Stimulated activated naive CD4-positive, alpha-beta T cell (primary cell): ENCODE results near the gene PLA2G4A.

Source experiments
- DNase-seq, 6 experiments: peaks; one replicate each; lab custom pipeline; 2025; lab: John Stamatoyannopoulos, UW

The PLA2G4A gene

GRCh38 chr1:186977266-186977957 is 148.7 kb downstream of the PLA2G4A start:
- DNase-seq, result no peak

GRCh38 chr1:186978596-186979556 is 150.1 kb downstream of the PLA2G4A start:
- no peak for DNase-seq

GRCh38 chr1:186980400-186980799 is 151.7 kb downstream of the PLA2G4A start:
- DNase-seq, result no peak

DNA sequence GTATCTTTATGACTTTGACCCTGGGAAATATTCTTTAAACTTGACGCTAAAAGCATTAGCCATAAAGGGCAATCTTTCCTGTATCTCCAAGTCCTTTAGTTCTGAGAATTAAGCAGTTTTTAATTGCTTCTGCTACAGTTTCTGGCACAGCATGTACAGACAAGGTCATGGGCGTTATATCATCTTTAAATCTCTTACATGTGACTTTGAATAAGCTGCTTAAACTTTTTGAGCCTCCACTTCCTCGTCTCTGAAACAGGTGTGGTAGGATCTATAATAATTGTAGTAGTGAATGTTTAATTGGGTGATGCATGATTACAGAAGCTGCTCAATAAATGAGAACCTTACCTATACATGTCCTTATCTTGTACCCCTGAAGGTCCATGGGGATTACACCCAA is 153.4 kb downstream of the PLA2G4A start:
- no peak for DNase-seq

DNA sequence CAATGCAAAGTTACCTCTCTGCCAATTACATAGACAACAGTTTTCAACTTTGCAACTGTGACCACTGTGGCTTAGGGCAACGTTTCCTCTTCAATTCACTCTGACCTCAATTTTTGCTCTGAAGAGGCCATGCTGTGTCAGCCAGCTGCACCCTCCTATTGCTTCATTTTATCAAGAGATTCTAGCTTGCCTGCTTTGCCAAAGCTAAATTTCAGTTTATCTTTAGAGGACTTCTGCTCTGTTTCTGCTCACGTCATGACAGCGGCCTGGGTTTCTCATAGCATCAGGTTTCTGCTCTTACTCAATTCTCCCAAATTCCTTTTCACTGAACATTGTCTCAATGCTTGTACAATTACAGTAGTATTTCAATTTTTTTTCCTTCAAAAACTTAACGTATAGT is 154.6 kb downstream of the PLA2G4A start:
- DNase-seq, result no peak

DNA sequence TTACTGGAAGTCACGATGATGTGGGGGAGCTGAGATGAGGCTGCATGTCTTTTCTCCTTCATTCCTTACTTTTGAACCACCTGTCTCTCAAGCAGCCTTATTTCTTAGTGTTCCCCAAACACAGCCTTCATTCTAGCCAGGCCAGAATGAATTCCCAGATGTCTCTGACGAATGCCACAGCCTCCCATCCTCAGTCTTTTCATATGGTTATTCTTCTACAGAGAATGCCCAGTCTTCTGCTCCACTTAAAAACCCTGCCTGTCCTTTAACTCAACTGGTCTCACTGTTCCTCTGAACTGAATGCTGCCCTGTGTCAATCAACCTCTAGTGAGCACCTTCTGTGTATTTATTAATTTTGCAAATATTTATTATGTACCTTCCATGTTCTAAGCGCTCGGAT is 156.2 kb downstream of the PLA2G4A start:
- no peak for DNase-seq

DNA sequence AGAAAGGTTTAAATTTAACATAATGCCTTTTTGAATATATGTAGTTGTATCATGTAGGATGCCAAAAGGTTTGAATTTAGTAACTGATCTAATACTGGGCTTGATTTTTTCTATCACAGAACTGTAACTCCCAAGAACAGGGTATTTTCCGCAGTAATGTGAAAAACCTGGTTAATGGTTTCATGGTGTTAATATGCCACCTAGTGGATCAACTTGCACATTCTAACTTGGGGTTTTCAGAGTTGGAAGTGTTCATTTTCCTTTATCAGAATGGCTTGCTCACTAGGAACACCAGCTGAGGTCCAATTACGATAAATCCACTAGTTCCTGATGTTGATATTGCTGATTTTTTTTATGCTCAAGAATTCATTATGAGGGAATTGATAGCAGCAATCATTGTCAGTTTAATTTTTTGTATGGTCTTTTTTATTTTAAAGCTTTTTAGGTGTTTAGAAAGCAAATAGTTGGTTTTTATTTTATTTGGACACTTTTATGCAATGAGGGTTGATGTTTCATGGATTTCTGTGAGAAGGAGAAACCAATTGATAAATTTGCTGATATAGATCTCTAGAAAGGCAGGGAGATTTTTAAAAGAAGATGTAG is 157.2 kb downstream of the PLA2G4A start:
- peak in 3 of 6 experiments; percentile 6 to 42 (median 32) for DNase-seq

- no peak for DNase-seq
Observed at GRCh38 chr1:186987065-186987464, 158.3 kb downstream of the PLA2G4A start.

DNA sequence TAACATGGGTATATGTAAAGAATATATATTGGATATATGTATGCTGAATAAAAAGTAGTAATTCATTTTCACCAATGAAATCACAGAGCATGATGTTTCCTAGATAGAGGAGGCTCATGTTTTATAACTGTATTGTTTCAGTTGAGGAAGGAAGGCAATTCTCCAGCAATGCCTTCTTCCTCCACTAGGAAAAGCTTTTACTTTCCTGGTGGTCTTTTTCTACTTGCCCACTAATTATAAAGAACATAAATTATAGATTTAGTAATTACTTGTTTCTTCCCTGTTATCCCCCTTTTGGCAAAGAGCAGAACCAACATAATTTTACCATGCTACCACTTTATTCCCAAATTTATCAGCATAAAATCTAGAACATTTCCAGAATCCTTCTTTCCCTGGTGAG is 159.0 kb downstream of the PLA2G4A start:
- no peak for DNase-seq

DNA sequence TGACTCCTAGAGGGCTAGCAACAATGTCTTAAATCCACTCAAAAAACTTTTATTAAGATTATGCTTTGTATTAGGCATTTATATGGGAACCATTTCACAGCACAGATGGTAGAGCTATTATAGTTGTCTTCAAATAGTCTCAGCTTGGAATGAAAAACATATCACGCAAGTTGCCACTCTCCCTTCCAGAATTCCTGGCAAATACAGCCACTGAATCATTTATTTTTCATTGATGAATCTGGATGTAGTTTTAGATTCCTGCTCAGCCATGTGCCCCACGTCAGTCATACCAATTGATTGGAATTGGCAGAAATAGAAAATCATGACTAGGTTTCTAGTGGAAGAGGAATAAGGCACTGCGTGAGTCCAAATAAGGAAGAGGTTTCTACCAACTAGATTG is 165.2 kb downstream of the PLA2G4A start:
- DNase-seq, result no peak

DNA sequence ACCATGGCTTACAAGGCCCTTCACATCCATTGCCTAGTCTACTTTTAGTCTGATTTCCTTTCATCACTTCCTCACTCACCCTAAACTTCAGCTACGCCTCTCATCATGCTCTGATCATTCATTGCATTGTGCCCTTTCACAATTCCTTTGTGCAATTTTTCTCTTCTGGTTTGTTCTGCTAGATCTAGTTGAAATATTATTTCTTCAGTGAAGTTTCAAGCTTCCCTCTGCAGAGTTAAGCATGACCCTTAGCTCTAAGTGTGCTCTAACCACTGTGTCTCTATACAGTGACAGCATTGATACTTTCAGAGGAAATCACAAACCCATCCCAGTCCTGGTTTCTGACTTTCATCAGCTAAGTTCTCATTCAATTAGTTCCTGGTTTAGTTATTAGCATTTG is 166.1 kb downstream of the PLA2G4A start:
- no peak for DNase-seq

GRCh38 chr1:186996816-186997215 is 168.1 kb downstream of the PLA2G4A start:
- DNase-seq, result no peak

DNA sequence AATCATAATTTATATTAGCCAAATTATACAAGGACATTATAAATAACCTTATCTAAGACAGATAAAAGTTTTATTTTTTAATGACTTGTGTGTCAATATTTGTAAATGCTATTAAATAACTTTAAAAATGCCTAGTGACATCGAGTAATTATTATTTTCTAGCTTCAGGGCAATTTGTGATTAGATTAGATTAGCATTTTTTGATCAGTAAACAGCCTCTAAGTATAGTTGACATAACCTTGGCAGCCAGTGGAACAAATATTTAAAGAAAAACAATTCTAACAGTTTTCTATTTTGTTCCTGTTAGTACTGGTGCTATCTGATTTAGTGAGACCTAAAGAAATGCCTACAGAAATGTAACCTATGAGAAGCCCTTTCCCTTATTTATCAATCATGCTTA is 169.1 kb downstream of the PLA2G4A start:
- DNase-seq, result no peak

DNA sequence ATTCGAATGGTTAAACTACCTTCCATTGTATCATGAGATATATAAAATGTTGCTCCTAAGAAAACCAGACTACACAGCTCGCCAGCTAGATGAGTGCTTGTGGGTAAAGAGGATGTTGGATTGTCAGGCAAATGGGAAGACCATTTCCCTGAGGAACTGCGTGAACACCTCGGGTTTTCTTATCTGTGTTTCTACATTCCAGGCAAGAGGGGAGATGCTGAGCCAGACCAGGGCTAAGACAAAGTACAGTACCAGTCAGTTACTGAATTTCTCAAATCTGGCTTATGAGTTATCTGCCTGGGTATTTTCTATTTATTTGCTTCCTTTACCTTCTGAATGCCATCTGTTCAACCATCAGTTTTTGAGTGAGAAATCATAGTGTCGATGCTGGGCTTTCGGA is 170.8 kb downstream of the PLA2G4A start:
- DNase-seq, result no peak

GRCh38 chr1:187001198-187001889 is 172.6 kb downstream of the PLA2G4A start:
- DNase-seq, result no peak

GRCh38 chr1:187003353-187003752 is 174.6 kb downstream of the PLA2G4A start:
- no peak for DNase-seq

- no peak for DNase-seq
Observed at GRCh38 chr1:187006896-187007295, 178.1 kb downstream of the PLA2G4A start.

GRCh38 chr1:187009320-187009719 is 180.6 kb downstream of the PLA2G4A start:
- DNase-seq, result no peak

DNA sequence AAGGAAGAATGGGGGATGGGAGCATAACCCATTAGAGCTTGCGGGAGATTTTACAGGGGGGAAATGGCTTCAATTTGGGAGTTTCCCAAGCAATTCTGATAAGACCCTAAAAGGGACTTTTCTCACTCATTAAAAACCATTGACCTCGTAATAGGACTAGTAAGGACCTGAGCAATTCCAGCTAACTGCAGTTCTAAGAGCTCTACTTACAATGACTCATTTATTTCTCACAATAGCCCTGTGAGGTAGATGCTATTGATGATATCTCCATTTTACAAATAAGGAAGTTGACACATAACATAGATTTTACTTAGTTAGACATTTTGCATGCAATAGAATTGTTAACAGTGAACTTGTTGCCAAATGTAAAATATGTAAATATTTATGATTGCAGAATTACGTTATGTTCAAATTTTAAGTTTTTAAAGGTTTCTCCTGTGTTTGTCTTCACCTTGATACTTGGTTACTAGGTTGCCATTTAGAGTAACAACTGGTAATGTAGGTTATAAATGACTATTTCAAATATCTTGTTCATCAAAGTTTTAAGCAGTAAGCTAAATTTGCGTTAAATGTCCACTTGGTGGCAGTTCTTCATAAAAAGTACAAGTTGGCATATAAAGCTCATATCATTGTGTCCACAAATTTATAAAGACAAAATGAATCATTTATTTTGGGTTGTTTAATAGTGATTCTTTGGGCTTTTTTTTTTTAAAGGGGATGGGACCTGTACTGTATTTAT is 182.0 kb downstream of the PLA2G4A start:
- no peak for DNase-seq

DNA sequence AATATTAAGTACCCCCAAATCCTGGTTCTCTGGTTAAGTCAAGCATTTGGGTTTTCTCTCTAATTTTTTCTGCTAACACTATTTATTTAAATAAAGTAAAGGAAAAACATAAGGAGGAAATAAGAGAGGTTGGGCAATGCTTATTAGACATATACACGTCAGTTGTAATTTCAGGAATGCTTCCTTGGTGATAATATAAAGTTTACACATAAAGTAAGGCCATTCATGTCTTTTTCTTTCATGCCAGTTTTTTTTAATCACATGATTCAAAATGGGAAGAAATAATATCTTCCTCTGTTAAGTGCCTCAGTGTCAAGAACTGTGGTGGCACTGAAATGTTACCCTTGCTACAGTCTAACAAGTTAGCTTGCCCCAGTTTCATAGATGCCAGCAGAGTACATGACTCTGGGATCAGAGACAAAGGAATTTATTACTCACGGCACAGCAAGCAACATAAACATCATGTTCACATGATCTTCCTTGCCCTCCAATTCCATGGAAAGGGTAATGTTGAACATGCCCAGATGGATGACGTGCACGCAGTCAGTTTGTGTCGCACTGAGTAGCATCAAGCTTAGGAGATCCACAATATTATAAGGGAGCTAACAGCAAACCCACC is 184.9 kb downstream of the PLA2G4A start:
- no peak for DNase-seq

- no peak for DNase-seq
Observed at GRCh38 chr1:187018291-187018690, 189.5 kb downstream of the PLA2G4A start.
